Liver (tissue), 9 donors: ENCODE measurements around the gene DEDD2. TPM values are rescaled to one million over a fixed set of nuclear protein-coding genes. Genes with fewer than 3 reads are reported as not detected.

ENCODE experiments used
- DNase-seq: peaks from one replicate; pipeline ENCODE4 v3.0.0-alpha.2; 2017; ENCODE audit warnings: low spot score
- H3K27ac ChIP-seq, 2 donors: one replicate each; pipeline ENCODE4 v1.7.0; 2013; ENCODE audit warnings: inconsistent platforms in 2 of 2, low read length in 2 of 2, control low read depth in 1 of 2, low read depth in 1 of 2, mild to moderate bottlenecking in 1 of 2
- H3K27me3 ChIP-seq, 4 donors: one replicate each; pipeline versions ENCODE4 v1.6.1 to v1.7.0; 2013; ENCODE audit warnings: low read length in 3 of 4, inconsistent platforms in 1 of 4, mild to moderate bottlenecking in 1 of 4, moderate library complexity in 1 of 4; ENCODE audit not compliant: control insufficient read depth in 4 of 4, insufficient read depth in 4 of 4
- H3K36me3 ChIP-seq, 4 donors: one replicate each; pipeline versions ENCODE4 v1.6.1 to v1.7.0; 2013; ENCODE audit warnings: low read length in 3 of 4, mild to moderate bottlenecking in 3 of 4, low read depth in 1 of 4, moderate library complexity in 1 of 4; ENCODE audit not compliant: control insufficient read depth in 4 of 4, insufficient read depth in 3 of 4
- H3K4me1 ChIP-seq, 4 donors: one replicate each; pipeline versions ENCODE4 v1.6.1 to v1.7.0; 2013; ENCODE audit warnings: low read length in 3 of 4, mild to moderate bottlenecking in 3 of 4, moderate library complexity in 1 of 4; ENCODE audit not compliant: control insufficient read depth in 4 of 4, insufficient read depth in 4 of 4
- H3K4me3 ChIP-seq, 3 donors: one replicate each; pipeline versions ENCODE4 v1.6.1 to v1.7.0; 2013; ENCODE audit warnings: low read length in 3 of 3, control low read depth in 1 of 3, low read depth in 1 of 3, mild to moderate bottlenecking in 1 of 3
- H3K9ac ChIP-seq, 2 donors: one replicate each; pipeline ENCODE4 v1.7.0; 2013; ENCODE audit warnings: low read length in 2 of 2, mild to moderate bottlenecking in 2 of 2, moderate library complexity in 2 of 2, control low read depth in 1 of 2, low read depth in 1 of 2
- H3K9me3 ChIP-seq, 4 donors: one replicate each; pipeline versions ENCODE4 v1.6.1 to v1.7.0; 2013; ENCODE audit warnings: low read length in 3 of 4; ENCODE audit not compliant: control insufficient read depth in 4 of 4
- ATF3 ChIP-seq: IDR thresholded peaks from 2 replicates; pipeline ENCODE4 v1.6.1; 2016; ENCODE audit warnings: antibody characterized with exemption
- CTCF ChIP-seq: fragments of 150-350 bp; IDR thresholded peaks from 2 replicates; pipeline ENCODE4 v1.5.1; 2017; ENCODE audit warnings: improper control_type of control experiment, low read depth, low read length; ENCODE audit not compliant: missing input control
- EGR1 ChIP-seq, 2 donors: IDR thresholded peaks; 2 replicates each; pipeline ENCODE4 v1.6.1; 2016 to 2018; ENCODE audit warnings: antibody characterized with exemption in 2 of 2, low read depth in 2 of 2
- FOXA1 ChIP-seq: IDR thresholded peaks from 2 replicates; pipeline ENCODE4 v1.6.1; 2016; ENCODE audit warnings: antibody characterized with exemption
- FOXA2 ChIP-seq: IDR thresholded peaks from 2 replicates; pipeline ENCODE4 v1.6.1; 2016; ENCODE audit warnings: antibody characterized with exemption
- GABPA ChIP-seq, 2 donors: IDR thresholded peaks in 1 of 2; conservative IDR thresholded peaks in 1 of 2; 2 replicates each; pipeline ENCODE4 v1.6.1; 2016; ENCODE audit warnings: antibody characterized with exemption in 2 of 2, mild to moderate bottlenecking in 1 of 2, moderate library complexity in 1 of 2
- HNF4A ChIP-seq, 2 donors: conservative IDR thresholded peaks; 2 replicates each; pipeline ENCODE4 v1.6.1; 2016; ENCODE audit warnings: antibody characterized with exemption in 2 of 2, mild to moderate bottlenecking in 2 of 2
- HNF4G ChIP-seq: IDR thresholded peaks from 2 replicates; pipeline ENCODE4 v1.6.1; 2016; ENCODE audit warnings: antibody characterized with exemption
- JUND ChIP-seq, 2 donors: IDR thresholded peaks; 2 replicates each; pipeline ENCODE4 v1.6.1; 2016; ENCODE audit warnings: antibody characterized with exemption in 2 of 2
- MAX ChIP-seq: IDR thresholded peaks from 2 replicates; pipeline ENCODE4 v1.6.1; 2016; ENCODE audit warnings: antibody characterized with exemption
- NR2F2 ChIP-seq: IDR thresholded peaks from 2 replicates; pipeline ENCODE4 v1.6.1; 2016; ENCODE audit warnings: antibody characterized with exemption
- RAD21 ChIP-seq, 2 donors: IDR thresholded peaks; 2 replicates each; pipeline ENCODE4 v1.6.1; 2016; ENCODE audit warnings: antibody characterized with exemption in 2 of 2, mild to moderate bottlenecking in 2 of 2
- REST ChIP-seq: IDR thresholded peaks from 2 replicates; pipeline ENCODE4 v1.6.1; 2016; ENCODE audit warnings: antibody characterized with exemption, mild to moderate bottlenecking
- RXRA ChIP-seq, 2 donors: IDR thresholded peaks; 2 replicates each; pipeline ENCODE4 v1.6.1; 2017 to 2018; ENCODE audit warnings: antibody characterized with exemption in 2 of 2, mild to moderate bottlenecking in 1 of 2
- SP1 ChIP-seq: IDR thresholded peaks from 2 replicates; pipeline ENCODE4 v1.6.1; 2018; ENCODE audit warnings: antibody characterized with exemption, mild to moderate bottlenecking
- TAF1 ChIP-seq: conservative IDR thresholded peaks from 2 replicates; pipeline ENCODE4 v1.6.1; 2016; ENCODE audit warnings: antibody characterized with exemption, mild to moderate bottlenecking
- ZBTB33 ChIP-seq: IDR thresholded peaks from 2 replicates; pipeline ENCODE4 v1.6.1; 2016; ENCODE audit warnings: antibody characterized with exemption
- WGBS: extraction: QIAGEN DNeasy Blood & Tissue Kit; methylation state at CpG from one replicate; pipeline ENCODE4 v1.1.7; 2013; 5-methylcytosine and 5-hydroxymethylcytosine counted together
- polyA plus RNA-seq, 2 donors: library from polyadenylated mRNA; stranded (reverse) in 1 of 2; unstranded in 1 of 2; fragments of 200-250 nt in 1 of 2; fragments of >200 nt in 1 of 2; fragmentation: Nextera tagmentation in 1 of 2; extraction: Ambion mirVana in 1 of 2; gene quantifications; one replicate each; pipeline versions ENCODE4 v1.2.1 to v1.2.3, GENCODE V29; 2013 to 2015
- total RNA-seq, 2 donors: library from RNA; depleted of rRNA; stranded (reverse); fragments of >200 nt; gene quantifications; one replicate each; pipeline ENCODE4 v1.2.3, GENCODE V29; 2014
- donor health status: healthy.
- donor health status: healthy.
- donor health status: healthy.
- donor health status: healthy.
- donor health status: healthy.

DEDD2 gene
- total and polyA plus RNA-seq, 4 donors: 9.6 to 47.1 (median 16.4) TPM

GRCh38 chr19:42175952-42176648, 41.4 kb downstream of the DEDD2 start:
- no peaks in the 10 kb centered on the region for H3K9me3 ChIP-seq
- peak overlapping the region in 1 of 3 donors; percentile 42 for H3K4me3 ChIP-seq
- 4% methylated on average over 34 of the region's 34 CpGs for WGBS
- DNase-seq: no peak
- H3K27me3 ChIP-seq: peaks cover 0 to 19% (median 9%) of the 10 kb centered on the region in 4 donors
- no peak overlapping the region for H3K9ac ChIP-seq
- TF ChIP-seq FOXA2 (no peak), JUND (IDR thresholded peaks at IDR 0.05) (no peak), ATF3 (no peak), EGR1 (IDR thresholded peaks at IDR 0.05; ENCODE audit: low read depth in 2 of 2) (no peak), CTCF (no peak), RAD21 (IDR thresholded peaks at IDR 0.05) (no peak), RXRA (IDR thresholded peaks at IDR 0.05) (no peak), ZBTB33 (no peak), HNF4A (conservative IDR thresholded peaks at IDR 0.05) (no peak), SP1 (no peak), TAF1 (no peak), NR2F2 (no peak), GABPA (IDR thresholded peaks at IDR 0.05 in 1 of 2, conservative IDR thresholded peaks at IDR 0.05 in 1 of 2) (no peak), MAX (no peak), FOXA1 (no peak), HNF4G (no peak)
- no peak overlapping the region for H3K27ac ChIP-seq
- peaks cover 2 to 8% (median 5%) of the 10 kb centered on the region in 4 donors for H3K4me1 ChIP-seq
- no peaks in the 10 kb centered on the region for H3K36me3 ChIP-seq

- no peak for DNase-seq
- Histone ChIP-seq H3K27me3 (peaks cover 0 to 13% (median 9%) of the 10 kb centered on the region in 4 donors), H3K4me3 (no peak overlapping the region), H3K27ac (no peak overlapping the region), H3K36me3 (no peaks in the 10 kb centered on the region), H3K4me1 (peaks cover 2 to 8% (median 5%) of the 10 kb centered on the region in 4 donors), H3K9ac (no peak overlapping the region), H3K9me3 (no peaks in the 10 kb centered on the region)
- WGBS: 46% methylated on average over 6 of the region's 6 CpGs
- TF ChIP-seq RXRA (IDR thresholded peaks at IDR 0.05) (no peak), TAF1 (no peak), EGR1 (IDR thresholded peaks at IDR 0.05; ENCODE audit: low read depth in 2 of 2) (no peak), FOXA1 (no peak), MAX (no peak), JUND (IDR thresholded peaks at IDR 0.05) (no peak), FOXA2 (no peak), REST (no peak)
These were observed 42.3 kb downstream of the DEDD2 start for GRCh38 chr19:42174958-42175734.
